HUDEP-2 (cell line): Measurements from ENCODE around the gene MCRIP2.
A peak's percentile ranks its signal among the peaks of the same experiment; 100 is the strongest.

Experiments used
- DNase-seq, 76 experiments: peaks; one replicate each; lab custom pipeline; 2025; ENCODE audit not compliant: unreplicated experiment in 76 of 76; lab: John Stamatoyannopoulos, UW

MCRIP2 gene

DNA sequence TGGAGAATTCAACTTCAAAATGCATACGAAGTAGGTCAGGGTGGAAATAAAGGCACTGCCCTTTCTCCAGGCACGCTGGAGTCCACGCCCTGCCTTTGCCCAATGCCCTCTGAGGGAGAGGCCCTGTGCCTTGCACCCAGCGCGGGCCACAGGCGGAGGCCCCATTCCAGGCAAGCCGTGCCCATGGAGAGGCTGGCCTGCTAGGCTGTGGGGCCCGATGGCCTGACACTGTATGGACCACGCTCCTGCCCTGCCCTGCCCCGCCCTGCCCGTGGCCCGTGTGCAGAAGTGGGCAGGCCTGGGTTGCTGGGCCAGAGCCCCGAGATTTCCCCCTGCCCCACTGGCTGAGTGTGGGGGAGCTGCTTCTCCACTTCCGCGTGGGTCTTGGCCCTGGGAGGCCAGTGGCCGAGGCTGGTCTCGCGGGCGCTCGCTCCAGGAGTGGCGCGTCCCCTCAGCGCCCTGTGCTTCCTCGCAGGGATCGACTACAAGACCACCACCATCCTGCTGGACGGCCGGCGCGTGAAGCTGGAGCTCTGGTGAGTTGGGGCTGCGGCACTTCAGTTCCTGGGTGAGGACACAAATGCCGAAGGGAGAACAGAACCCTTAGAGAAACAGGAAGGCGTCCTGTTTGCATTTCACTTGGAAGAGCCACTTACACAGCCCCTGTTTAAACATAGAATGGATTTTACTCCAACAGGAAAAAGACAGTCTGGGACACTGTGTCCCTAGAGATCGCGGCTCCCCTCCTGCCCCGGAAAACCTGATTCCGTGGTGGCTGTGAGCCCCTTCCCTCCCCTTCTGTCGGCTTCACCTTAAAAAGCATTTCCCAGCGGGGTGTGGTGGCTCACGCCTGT, 24.7 kb upstream of the MCRIP2 start:
- no peak for DNase-seq

- no peak for DNase-seq
These were observed 23.8 kb upstream of the MCRIP2 start for GRCh38 chr16:617855-618254.

- DNase-seq, result no peak
These were observed 22.0 kb upstream of the MCRIP2 start for GRCh38 chr16:619476-620100.

GRCh38 chr16:620700-621525, 20.7 kb upstream of the MCRIP2 start:
- DNase-seq, result no peak

DNA sequence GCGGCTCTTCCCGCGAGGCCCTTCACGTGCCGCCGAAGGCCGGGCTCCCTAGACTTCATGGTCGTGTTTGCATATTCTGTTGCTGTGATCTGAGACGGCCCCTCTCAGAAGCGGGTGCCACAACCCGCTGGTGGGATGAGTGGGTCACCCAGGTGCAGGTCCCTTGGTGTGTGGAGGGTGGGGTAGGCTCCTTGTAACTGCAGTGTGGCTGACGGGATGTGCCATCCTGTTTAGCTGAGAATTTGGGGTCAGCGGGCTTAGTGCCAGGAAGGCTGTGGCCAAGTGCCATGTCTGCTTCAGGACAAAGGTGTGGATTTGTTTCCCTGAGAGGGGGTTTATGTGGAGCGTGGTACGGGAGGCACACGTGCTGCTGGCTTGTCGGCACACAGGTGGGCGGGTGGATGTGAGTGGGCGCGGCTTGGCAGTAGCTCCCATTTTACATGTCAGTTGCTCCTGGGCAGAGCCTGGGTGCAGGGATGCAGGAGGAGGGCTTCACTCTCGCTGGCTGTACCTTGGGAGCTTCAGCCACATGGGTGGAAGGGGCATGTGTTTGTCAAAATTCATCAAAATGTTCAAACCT, 20.0 kb upstream of the MCRIP2 start:
- DNase-seq, result peak in 45 of 76 experiments; percentile 7 to 70 (median 43)

DNA sequence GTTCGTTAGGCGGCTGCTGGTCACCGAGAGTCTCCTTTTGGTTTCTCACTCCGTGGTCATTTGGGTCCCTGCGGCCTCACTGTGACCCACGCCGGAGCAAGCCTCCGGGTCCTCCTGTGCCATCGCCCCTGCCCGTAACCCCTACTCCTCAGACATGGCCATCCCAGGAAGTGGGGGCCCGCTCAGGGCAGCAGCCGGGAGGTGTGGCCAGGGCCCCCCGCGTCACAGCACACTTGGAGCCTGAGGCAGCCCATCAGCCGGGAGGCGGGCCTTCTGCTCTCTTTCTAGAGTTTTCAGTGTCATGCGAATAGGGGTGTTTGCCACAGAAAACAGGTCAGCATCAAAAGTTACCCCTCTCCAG, 18.7 kb upstream of the MCRIP2 start:
- no peak for DNase-seq

DNA sequence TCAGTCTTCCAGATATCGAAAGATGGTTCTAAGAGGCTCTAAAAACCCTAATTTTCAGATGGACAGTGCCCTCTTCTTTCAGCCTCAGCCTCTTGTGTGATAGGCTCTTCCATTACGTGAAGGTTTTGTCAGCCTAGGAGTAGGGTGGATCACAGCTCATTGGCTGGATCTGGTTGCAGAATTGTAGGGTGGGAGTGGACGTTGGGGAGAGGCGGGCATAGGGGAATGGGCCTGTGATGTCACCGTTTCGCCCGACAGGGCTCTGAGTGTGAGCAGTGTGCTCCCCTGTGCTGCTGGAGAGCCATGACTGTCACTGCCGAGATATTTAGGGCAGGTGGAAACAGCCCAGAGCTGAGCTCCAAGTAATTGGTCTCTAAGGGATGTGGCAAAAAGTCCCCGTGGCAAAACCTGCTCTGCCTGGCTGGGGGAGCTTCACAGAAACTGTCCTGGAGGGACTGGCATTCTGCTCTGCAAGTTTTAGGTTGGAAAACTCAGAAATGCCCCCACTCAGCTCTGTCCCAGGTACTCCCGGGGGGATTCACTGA, 17.0 kb upstream of the MCRIP2 start:
- no peak for DNase-seq

GRCh38 chr16:625117-625976, 16.3 kb upstream of the MCRIP2 start:
- DNase-seq, result no peak

DNA sequence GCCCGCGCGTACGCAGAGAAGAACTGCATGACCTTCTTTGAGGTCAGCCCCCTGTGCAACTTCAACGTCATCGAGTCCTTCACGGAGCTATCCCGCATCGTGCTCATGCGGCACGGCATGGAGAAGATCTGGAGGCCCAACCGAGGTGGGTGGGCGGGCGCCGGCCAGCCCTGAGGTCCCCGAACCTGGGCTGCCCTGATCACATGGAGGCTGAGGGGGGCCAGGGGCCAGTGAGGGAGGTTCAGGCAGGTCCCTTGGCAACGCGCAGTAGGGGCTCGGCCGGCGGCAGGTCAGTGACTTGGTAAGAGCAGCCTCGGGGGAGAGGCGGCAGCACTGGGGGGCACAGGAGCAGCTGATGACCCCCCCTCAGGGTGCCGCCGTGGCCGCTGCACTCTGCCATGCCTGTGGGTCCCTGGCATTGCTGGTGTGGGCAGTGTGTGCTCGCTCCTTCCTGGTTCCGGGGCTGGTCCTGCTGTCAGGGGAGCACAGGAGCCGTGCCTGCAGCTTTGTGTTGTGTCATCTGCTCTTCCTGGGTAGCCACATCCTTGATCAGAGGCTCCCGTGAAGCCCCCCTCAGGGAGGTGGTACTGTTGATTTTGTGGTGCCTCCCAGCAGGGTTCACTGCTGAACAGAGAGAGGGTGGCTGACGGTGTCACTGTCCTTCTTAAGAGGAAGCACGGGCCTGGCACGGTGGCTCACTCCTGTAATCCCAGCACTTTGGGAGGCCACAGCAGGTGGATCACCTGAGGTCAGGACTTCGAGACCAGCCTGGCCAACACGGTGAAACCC, 15.5 kb upstream of the MCRIP2 start:
- no peak for DNase-seq

- peak in 55 of 76 experiments; percentile 8 to 76 (median 51) for DNase-seq
These were observed 14.7 kb upstream of the MCRIP2 start for GRCh38 chr16:626787-627453.

- peak in 13 of 76 experiments; percentile 12 to 49 (median 32) for DNase-seq
These were observed 14.0 kb upstream of the MCRIP2 start for GRCh38 chr16:627454-628239.

DNA sequence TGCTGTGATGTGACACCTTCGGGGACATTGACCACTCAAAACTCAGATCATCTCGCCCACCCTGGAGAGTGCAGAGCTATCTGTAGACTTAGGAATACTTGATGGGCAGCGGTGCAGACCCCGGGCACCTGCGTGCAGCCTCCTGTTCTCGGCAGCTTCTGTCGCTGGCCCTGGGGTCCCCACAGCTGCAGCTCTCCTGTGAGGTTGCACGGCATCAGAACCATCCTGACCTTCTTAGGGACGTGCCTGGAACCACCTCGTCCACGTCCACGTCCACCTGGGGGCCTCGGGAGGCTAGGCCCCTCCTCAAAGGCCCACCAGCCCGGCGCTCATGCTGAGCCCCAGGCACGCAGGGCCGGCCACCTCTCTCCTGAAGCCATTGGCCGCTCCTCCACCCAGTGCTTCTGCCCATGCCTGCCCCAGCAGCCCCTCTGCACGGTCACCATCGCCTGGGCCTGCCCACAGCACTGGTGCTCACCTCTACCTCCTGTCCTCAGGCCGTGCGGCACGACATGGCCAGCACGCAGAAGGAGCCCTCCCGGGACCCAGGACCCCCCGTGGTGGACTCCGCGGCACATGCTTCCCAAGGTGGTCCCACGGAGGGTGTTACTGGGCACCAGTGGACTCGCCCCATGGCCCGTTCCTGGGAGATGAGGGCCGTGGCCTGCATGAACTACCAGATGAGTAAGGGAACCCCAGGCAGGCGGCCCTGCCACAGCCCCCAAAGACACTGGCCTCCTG, 13.1 kb upstream of the MCRIP2 start:
- no peak for DNase-seq

GRCh38 chr16:629185-629832, 12.3 kb upstream of the MCRIP2 start:
- no peak for DNase-seq

DNA sequence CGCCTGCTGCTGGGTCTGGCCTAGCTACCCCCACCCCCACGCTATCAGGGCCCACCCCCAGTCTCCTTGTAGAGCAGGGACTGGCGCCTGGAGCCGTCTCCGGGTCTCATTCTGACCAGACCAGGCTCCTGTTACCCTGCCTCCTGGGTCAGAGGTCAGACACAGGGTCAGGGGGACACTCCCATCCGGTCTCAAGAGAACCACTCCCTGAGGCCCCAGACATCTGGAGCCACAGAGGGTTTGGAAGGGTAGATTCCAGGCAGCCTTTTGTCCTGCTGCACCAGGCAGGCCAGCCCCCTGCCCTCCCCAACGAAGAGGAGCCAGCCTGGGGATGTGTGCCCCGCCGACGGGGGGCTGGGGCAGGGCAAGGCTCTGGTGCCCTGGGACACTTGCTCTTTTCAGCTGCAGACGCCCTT, 11.8 kb upstream of the MCRIP2 start:
- peak in 1 of 76 experiments; percentile 17 for DNase-seq

- peak in 1 of 76 experiments; percentile 35 for DNase-seq
These were observed 11.3 kb upstream of the MCRIP2 start for GRCh38 chr16:630249-630814.

DNA sequence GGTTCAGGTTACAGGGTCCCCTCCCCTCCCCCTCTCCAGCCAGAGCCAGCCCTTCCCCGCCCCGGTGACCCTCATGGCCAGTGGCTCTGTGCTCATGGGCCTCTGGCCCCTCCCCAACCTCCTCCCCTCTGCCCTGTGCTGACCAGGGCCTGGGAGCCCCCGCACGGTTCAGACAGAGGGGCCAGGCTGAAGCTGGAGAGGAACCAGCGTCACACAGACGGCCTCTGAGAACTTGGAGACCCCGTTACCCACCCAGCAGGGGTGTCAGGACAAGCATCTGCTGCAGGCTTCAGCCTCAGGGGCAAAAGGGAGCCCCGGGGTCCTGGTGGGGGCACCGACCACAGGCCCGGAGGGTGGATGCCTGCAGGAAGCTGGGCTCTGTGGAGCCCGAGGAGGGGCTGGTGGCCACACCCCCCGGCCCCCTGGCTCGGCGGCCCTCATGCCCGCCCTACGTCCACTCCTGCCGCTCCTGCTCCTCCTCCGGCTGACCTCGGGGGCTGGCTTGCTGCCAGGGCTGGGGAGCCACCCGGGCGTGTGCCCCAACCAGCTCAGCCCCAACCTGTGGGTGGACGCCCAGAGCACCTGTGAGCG, 10.7 kb upstream of the MCRIP2 start, which contains the start of gene WFIKKN1:
Gene WFIKKN1, plus strand, starts transcription at position 171 of the 591 bp plus-strand sequence. Its CDS starts 269 bp downstream, at position 440.
- peak in 11 of 76 experiments; percentile 11 to 36 (median 15) for DNase-seq
